AG04450 (cell line): ENCODE results near the gene EXOC6B. TPM values are rescaled to one million over a fixed set of nuclear protein-coding genes. Genes with fewer than 3 reads are reported as not detected.

Experiments
- CTCF ChIA-PET: fragments of 300-600, 350-600 bp; formaldehyde crosslinking; extraction: SDS; loops from one replicate; lab custom pipeline; 2022; ENCODE audit warnings: antibody characterized with exemption, inconsistent platforms; lab: Charles Lee
- POLR2A ChIA-PET: fragments of 350-600 bp; formaldehyde crosslinking; extraction: SDS; loops from one replicate; lab custom pipeline; 2021; ENCODE audit warnings: antibody characterized with exemption, inconsistent platforms; lab: Yijun Ruan, JAX
- DNase-seq: peaks from one replicate; pipeline ENCODE4 v3.0.0-alpha.2; 2011; ENCODE audit warnings: low read depth, low spot score
- H3K27ac ChIP-seq: one replicate; pipeline ENCODE4 v1.5.1; 2012; ENCODE audit warnings: low read depth, low read length, control low read depth
- H3K27me3 ChIP-seq: one replicate; pipeline ENCODE4 v1.6.0; 2012; ENCODE audit warnings: low read length; ENCODE audit not compliant: control insufficient read depth, insufficient read depth
- H3K4me3 ChIP-seq: 2 replicates; pipeline ENCODE4 v1.5.1; 2011; ENCODE audit warnings: mild to moderate bottlenecking, low read depth, low read length, control low read depth
- H3K9me3 ChIP-seq: 2 replicates; pipeline ENCODE4 v1.5.1; 2012; ENCODE audit warnings: low read length; ENCODE audit not compliant: control insufficient read depth, insufficient read depth
- CTCF ChIP-seq: IDR thresholded peaks from 2 replicates; pipeline ENCODE4 v1.5.1; 2011; ENCODE audit warnings: low read depth, low read length, control low read depth, inconsistent platforms
- polyA plus RNA-seq: library from polyadenylated mRNA; depleted of rRNA; stranded (reverse); fragments of >200 nt; gene quantifications from 2 replicates; pipeline ENCODE4 v1.2.3, GENCODE V29; 2011

The EXOC6B gene
- polyA plus RNA-seq, 1 experiment: 28.7 TPM

GRCh38 chr2:72696559-72696958 lies 129.3 kb downstream of the EXOC6B start:
- Histone ChIP-seq H3K27me3 (no peaks in the 10 kb centered on the region), H3K4me3 (no peak overlapping the region), H3K27ac (no peak overlapping the region), H3K9me3 (no peaks in the 10 kb centered on the region)
- no peak for TF ChIP-seq CTCF
- no peak for DNase-seq
- ChIA-PET POLR2A (no interaction called here), CTCF (no interaction called here)

GRCh38 chr2:72695676-72696075 lies 130.2 kb downstream of the EXOC6B start:
- no peak for TF ChIP-seq CTCF
- Histone ChIP-seq H3K4me3 (no peak overlapping the region), H3K27me3 (no peaks in the 10 kb centered on the region), H3K9me3 (no peaks in the 10 kb centered on the region), H3K27ac (no peak overlapping the region)
- ChIA-PET CTCF (no interaction called here), POLR2A (interaction anchor here (0.9 kb wide), 1 partner anchor 27 kb away, joined by 3 read pairs; no protein-coding TSS in a partner anchor)
- no peak for DNase-seq

- Histone ChIP-seq H3K9me3 (no peaks in the 10 kb centered on the region), H3K27ac (no peak overlapping the region), H3K27me3 (no peaks in the 10 kb centered on the region), H3K4me3 (no peak overlapping the region; the same call in 1 of the 2 replicates)
- peak; percentile 47 for DNase-seq
- CTCF ChIA-PET: no interaction called here
- POLR2A ChIA-PET: interaction anchor here (0.9 kb wide), 1 partner anchor 28 kb away, joined by 3 read pairs; no protein-coding TSS in a partner anchor
- no peak for TF ChIP-seq CTCF
Measured at GRCh38 chr2:72694715-72695496, 130.9 kb downstream of the EXOC6B start.

GRCh38 chr2:72689579-72690195 lies 136.1 kb downstream of the EXOC6B start:
- POLR2A ChIA-PET: no interaction called here
- TF ChIP-seq CTCF: no peak

GRCh38 chr2:72685638-72686213 lies 140.1 kb downstream of the EXOC6B start:
- Histone ChIP-seq H3K4me3 (no peak overlapping the region), H3K27ac (no peak overlapping the region), H3K27me3 (no peaks in the 10 kb centered on the region), H3K9me3 (no peaks in the 10 kb centered on the region)
- no peak for TF ChIP-seq CTCF
- CTCF ChIA-PET: no interaction called here
- DNase-seq: no peak
- POLR2A ChIA-PET: no interaction called here

More at GRCh38 chr2:72689579-72690195, 136.1 kb downstream of the EXOC6B start:
- CTCF ChIA-PET: no interaction called here
- no peak overlapping the region for H3K4me3 ChIP-seq
- no peak for DNase-seq
- no peaks in the 10 kb centered on the region for H3K27me3 ChIP-seq
- H3K9me3 ChIP-seq: no peaks in the 10 kb centered on the region
- H3K27ac ChIP-seq: no peak overlapping the region
